ENCODE results near the gene PDZD2. TPM values are rescaled to one million over a fixed set of nuclear protein-coding genes. Genes with fewer than 3 reads are reported as not detected.

PDZD2 gene
- total RNA-seq, 2 donors from 2014 or later, result 4.5 to 15.7 TPM

GRCh38 chr5:31720004-31720403, 81.1 kb downstream of the PDZD2 start:
- no peaks in the 10 kb centered on the region for H3K4me1 ChIP-seq (ENCODE audit: control insufficient read depth in 1 of 2, low read depth in 2 of 2)
- H3K9me3 ChIP-seq, result no peaks in the 10 kb centered on the region
- TF ChIP-seq CTCF (IDR thresholded peaks at IDR 0.05), result no peak
- ATAC-seq (ENCODE audit: insufficient number of reproducible peaks, low FRiP score, low read depth) (no peak), DNase-seq (ENCODE audit: low spot score) (no peak)
- no peak overlapping the region for H3K4me3 ChIP-seq
- no peaks in the 10 kb centered on the region for H3K27me3 ChIP-seq (replicated peaks; ENCODE audit: insufficient read depth)
- no peaks in the 10 kb centered on the region for H3K36me3 ChIP-seq
- H3K27ac ChIP-seq, result no peak overlapping the region

- Histone ChIP-seq H3K9me3 (no peaks in the 10 kb centered on the region), H3K4me1 (ENCODE audit: control insufficient read depth in 1 of 2, low read depth in 2 of 2) (no peaks in the 10 kb centered on the region), H3K4me3 (no peak overlapping the region), H3K27me3 (replicated peaks; ENCODE audit: insufficient read depth) (no peaks in the 10 kb centered on the region), H3K36me3 (no peaks in the 10 kb centered on the region), H3K27ac (no peak overlapping the region)
- DNase-seq (ENCODE audit: low spot score) (no peak), ATAC-seq (ENCODE audit: insufficient number of reproducible peaks, low FRiP score, low read depth) (no peak)
- no peak for TF ChIP-seq CTCF (IDR thresholded peaks at IDR 0.05)
These were observed 81.9 kb downstream of the PDZD2 start for GRCh38 chr5:31720811-31721345.

- DNase-seq (ENCODE audit: low spot score) (no peak), ATAC-seq (ENCODE audit: insufficient number of reproducible peaks, low FRiP score, low read depth) (no peak)
- no peaks in the 10 kb centered on the region for H3K27me3 ChIP-seq (replicated peaks; ENCODE audit: insufficient read depth)
- no peak overlapping the region for H3K27ac ChIP-seq
- no peaks in the 10 kb centered on the region for H3K4me1 ChIP-seq (ENCODE audit: control insufficient read depth in 1 of 2, low read depth in 2 of 2)
- no peak overlapping the region for H3K4me3 ChIP-seq
- TF ChIP-seq CTCF (IDR thresholded peaks at IDR 0.05), result no peak
- no peaks in the 10 kb centered on the region for H3K9me3 ChIP-seq
- H3K36me3 ChIP-seq, result no peaks in the 10 kb centered on the region
These were observed 83.2 kb downstream of the PDZD2 start for GRCh38 chr5:31722111-31722510.

GRCh38 chr5:31725996-31726395, 87.1 kb downstream of the PDZD2 start:
- no peak for TF ChIP-seq CTCF (IDR thresholded peaks at IDR 0.05)
- H3K36me3 ChIP-seq, result no peaks in the 10 kb centered on the region
- ATAC-seq (ENCODE audit: insufficient number of reproducible peaks, low FRiP score, low read depth) (no peak), DNase-seq (ENCODE audit: low spot score) (no peak)
- H3K4me1 ChIP-seq (ENCODE audit: control insufficient read depth in 1 of 2, low read depth in 2 of 2), result no peaks in the 10 kb centered on the region
- H3K27me3 ChIP-seq (replicated peaks; ENCODE audit: insufficient read depth), result no peaks in the 10 kb centered on the region
- no peaks in the 10 kb centered on the region for H3K9me3 ChIP-seq
- no peak overlapping the region for H3K27ac ChIP-seq
- no peak overlapping the region for H3K4me3 ChIP-seq

- no peak overlapping the region for H3K27ac ChIP-seq
- H3K36me3 ChIP-seq, result no peaks in the 10 kb centered on the region
- no peak for ATAC-seq (ENCODE audit: insufficient number of reproducible peaks, low FRiP score, low read depth)
- no peaks in the 10 kb centered on the region for H3K4me1 ChIP-seq (ENCODE audit: control insufficient read depth in 1 of 2, low read depth in 2 of 2)
- no peaks in the 10 kb centered on the region for H3K9me3 ChIP-seq
- no peak overlapping the region for H3K4me3 ChIP-seq
- TF ChIP-seq CTCF (IDR thresholded peaks at IDR 0.05), result no peak
- DNase-seq (ENCODE audit: low spot score), result no peak
- H3K27me3 ChIP-seq (replicated peaks; ENCODE audit: insufficient read depth), result no peaks in the 10 kb centered on the region
These were observed 88.0 kb downstream of the PDZD2 start for GRCh38 chr5:31726952-31727351.
